SHP77 (cell line): ENCODE results near the gene SH3BP4.

Experiments
- DNase-seq, 2 experiments: peaks; one replicate each; lab custom pipeline; 2025; lab: John Stamatoyannopoulos, UW

Gene SH3BP4

DNA sequence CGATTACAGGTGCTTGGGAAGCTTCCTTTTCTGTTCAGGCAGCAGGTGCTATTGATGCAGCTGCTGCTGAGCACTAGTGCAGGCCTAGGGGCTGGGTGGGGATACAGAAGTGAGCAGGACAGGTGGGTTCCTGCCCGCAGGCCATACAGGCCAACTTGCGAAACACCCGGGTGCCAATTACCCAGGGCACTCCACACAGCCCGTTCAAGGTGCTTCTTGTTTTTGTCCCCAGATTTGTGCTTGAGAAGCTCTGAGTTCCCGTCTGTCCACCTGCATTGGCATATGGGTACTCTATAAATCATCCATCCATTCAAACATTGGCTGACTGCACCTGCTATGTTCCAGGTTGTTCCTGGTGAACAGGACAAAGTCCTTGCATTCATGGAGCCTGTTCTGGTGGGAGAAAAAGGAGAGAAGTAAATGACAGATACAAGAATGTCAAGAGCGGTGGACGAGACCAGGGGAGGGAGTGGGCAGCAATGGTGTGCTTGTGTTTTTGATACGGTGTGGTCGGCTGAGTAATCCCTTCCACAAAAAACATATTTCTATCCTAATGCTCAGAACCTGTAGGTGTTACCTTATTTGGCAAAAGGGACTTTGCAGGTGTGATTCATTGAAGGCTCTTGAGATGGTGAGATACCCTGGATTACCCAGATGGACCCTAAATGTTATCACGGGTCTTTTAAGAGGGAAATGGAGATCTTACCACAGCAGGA, 31.4 kb downstream of the SH3BP4 start:
- peak; percentile 81 to 84 for DNase-seq

- no peak for DNase-seq
These were observed 33.9 kb downstream of the SH3BP4 start for GRCh38 chr2:234985608-234986245.

DNA sequence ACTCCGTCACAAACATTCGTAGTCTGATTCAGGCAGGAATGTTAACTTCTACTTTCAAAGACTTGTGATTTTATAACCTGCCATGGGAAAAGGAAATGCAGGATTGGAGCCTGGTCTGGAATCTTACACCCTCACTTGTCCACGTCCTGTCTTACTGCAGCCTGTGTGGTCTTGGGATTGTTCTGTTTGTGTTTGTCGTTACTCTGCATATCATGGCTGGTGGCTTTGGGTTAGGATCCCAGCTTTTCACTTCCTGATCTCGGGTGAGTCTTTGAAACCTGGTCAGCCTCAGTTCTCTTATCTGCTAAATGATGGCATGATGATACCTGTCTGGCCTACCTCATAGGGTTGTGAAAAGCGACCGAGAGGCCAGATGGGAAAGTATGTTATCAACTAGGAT, 34.6 kb downstream of the SH3BP4 start:
- no peak for DNase-seq

DNA sequence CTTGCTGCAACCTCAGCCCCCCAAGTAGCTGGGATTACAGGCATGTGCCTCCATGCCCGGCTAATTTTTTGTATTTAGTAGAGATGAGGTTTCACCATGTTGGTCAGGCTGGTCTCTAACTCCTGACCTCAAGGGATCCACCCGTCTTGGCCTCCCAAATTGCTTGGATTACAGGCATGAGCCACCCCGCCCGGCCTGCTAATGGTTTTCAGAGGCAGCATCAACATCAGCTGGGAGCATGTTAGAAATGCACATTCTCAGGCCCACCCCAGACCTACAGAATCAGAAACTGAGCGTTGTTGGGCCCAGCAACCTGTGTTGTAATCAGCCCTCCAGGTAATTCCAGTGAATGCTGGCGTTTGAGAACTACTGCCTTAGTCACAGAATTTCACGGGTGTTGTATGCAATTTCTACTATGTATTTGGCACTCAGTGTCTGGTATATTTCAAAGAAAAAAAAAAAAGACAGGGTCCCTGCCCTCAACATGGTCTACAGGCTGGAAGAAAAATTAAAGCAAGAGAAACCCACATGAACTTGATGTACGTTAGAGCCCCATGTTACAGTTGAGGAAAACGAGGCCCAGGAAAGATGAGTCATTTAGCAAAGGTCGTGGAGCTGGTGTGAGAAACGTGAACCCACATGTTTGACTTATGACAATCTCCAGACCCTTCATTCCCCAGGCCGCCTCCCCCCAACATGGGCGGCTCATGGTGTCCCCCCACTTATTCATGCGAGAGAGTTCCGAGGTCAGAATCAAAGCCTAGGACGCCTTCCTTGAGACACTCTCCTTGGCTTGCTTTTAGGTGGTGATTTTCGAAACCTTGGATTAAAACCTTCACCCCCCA, 35.3 kb downstream of the SH3BP4 start:
- DNase-seq: no peak

- DNase-seq: no peak
These were observed 35.9 kb downstream of the SH3BP4 start for GRCh38 chr2:234987754-234988153.

- DNase-seq: no peak
These were observed 36.7 kb downstream of the SH3BP4 start for GRCh38 chr2:234988491-234988890.

DNA sequence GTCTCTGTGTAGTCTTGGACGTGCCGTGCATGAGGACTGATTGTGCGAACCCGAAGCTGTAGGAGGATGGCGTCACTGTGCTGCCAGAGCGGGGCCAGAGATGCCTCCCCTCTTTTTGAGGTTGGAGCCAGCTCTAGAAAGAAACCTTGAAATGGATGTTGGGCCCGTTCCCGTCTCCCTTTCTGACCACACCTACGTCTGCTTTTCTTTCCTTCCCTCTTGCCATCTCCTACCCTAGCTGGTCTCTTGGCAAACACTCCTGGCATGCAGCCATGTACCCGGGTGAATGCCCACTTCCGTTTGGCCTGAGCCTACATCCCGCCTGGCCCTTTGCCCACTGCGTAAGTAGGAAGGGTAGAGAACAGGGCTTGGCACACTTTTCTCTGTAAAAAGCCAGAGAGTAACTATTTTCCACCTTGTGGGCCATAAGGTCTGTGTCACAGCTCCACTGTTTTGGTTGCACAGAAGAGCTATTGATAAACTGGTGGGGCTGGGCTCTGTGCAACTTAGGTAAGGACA, 37.4 kb downstream of the SH3BP4 start:
- DNase-seq: peak; percentile 56 to 78

DNA sequence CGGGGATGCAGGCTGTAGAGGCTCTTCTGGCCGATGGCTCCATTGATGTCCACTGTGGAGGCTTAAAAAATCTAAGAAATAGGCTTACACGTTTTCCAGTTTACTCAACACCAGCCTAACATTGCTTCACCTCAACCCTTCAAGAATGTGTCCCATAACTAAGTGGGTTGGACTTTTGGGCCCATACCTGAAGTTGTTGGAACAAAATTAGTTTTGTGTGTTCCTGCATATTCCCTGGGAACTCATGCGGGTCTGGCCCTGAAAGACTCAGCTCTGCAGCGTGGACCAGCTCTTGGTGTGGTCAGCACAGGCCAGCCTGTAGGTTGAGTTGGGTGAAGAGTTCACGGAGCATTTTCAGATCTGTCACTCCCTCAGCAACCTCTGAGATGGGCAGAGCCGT, 38.5 kb downstream of the SH3BP4 start:
- no peak for DNase-seq

GRCh38 chr2:234991290-234991689, 39.5 kb downstream of the SH3BP4 start:
- no peak for DNase-seq

DNA sequence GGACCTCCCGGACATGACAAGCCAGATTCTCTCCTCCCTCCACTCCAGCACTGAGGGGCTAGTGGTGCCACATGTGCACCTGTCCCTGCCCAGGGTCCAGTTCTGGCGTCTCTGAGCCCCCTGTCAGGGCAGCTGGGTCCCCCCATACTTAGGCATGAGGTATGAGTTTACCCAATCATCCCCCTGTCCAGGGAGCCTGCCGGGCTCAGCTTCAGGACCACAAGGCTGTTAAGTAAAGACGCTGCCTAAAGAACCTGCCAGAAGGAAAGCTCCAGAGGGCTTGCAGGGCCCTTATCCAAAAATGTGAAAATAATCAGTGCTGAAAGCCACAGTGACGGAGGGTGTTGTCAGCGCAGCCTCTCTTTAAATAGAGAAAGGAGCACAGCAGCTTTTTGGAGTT, 40.0 kb downstream of the SH3BP4 start:
- DNase-seq: no peak

GRCh38 chr2:234992196-234992595, 40.4 kb downstream of the SH3BP4 start:
- DNase-seq: no peak

- DNase-seq: no peak
These were observed 41.0 kb downstream of the SH3BP4 start for GRCh38 chr2:234992624-234993349.

DNA sequence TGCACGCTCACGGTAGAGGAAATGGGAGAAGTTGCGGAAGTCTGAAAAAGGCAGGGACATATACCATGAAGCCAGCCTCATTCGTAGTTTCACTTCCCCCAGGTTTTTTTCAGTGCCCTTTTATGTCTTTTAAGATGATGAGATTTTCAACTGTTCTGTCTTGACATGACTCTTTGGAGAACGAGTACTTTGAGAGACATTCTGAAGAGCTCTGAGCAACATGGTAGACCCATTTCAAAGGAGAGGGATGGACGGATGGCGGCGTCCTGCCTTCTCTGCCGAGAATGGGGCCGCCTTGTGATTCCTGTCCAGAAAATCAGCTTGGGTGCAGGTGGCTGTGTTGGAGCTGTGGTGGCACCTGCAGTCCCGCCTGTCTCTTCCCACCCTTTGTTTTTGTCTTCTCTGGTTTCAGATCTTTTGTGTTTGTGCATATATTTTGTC, 41.7 kb downstream of the SH3BP4 start:
- DNase-seq: no peak

- no peak for DNase-seq
These were observed 42.9 kb downstream of the SH3BP4 start for GRCh38 chr2:234994438-234995321.

DNA sequence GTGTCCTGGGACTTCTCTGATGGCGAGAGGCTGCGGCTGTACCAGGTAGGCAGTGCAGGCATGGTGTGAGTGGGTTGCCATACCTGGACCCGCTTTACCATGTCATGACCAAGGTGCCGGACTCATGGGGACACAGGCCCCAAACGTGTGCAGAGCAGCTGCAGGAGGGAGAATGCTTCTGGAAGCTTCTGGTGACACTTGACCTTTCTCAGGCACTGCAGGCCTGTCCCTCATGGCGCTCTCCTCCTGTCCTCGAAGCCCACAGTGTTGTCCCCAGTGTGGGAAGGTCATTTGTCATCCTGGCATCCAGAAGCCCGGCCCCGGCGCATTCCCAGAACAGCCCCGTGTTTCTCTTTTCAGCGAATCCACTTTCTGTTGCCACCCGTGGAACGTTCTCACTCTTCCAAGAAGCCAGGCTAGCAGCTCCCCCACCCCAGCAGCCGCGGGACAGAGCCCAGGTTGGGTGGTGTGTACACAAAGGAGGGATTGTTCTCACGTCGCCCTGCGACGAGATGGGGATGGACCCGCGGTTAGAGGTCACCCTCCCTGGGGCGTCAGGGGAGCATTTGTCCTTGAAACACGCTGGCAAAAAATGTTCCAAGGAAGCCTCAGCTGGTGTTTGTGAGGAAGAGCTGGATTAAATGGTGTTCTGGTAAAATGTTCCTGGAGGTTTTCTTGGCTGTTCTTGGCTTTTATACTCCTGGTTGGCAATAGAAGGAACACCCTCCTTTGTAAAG, 43.7 kb downstream of the SH3BP4 start:
- no peak for DNase-seq

DNA sequence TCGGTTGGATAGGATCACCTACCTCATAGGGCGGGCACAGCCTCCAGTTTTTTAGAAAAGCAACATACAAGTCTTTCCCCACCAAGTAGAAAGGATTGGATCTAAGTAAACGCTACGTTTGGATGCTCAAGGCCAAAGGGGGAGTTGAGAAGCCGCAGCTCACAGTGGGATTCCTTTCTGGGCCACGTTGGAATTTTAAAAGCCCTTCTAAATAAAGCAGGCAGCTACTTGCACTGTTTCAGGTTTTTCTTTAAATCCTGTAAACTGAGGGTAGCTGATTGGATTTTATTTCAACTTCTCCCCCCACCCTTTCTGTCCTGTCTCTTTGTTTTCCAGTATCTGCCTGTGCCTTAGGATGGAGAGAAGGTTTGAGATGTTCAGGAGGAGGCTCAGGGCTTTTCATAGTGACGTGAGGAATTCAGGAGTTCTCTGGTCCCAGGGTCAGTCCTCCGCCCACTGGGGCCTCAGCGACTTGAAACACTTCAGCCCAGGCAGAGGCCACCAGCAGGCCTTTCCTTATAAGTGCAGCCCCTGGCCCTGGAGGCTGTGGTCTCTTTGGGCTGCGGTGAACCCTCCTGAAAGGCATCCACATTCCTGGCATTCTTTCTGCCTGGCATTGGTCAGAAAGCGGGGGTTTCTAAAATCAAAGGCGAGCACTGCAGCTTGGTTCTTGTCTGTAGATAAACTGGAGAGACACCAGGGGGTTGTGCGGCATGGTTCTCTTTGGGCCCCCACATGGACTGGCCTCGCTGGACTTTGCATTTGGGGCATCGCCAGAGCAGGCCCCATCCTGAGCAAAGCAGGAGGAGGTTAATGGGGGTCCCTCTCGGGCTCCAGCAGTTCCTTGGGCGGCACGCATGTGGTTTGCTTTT, 44.5 kb downstream of the SH3BP4 start:
- no peak for DNase-seq

GRCh38 chr2:234996941-234997270, 45.1 kb downstream of the SH3BP4 start:
- no peak for DNase-seq

DNA sequence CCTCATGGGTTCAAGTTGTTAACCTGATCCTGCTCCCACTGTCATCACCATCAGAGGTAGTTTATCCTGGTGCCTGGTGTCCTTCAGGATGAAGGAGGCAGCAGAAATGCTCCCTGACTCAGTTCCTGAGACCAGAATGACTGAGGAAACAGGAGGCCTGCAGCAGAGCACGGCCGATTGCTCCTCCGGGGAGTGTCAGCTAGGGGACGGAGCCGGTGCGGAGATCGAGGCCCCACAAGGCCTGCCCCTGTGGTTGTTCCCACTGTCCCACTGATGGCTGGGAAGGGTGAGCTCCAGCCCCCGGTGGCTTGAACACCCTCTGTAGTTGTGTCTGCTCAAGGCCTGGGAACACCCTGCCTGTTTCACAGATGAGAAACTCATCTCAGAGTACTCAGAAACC, 45.6 kb downstream of the SH3BP4 start:
- DNase-seq: no peak
